HG03280 (cell line): ENCODE data around the gene FRK.
"Not testable (repeated sequence)": the region's sequence is repeated elsewhere in the genome, so short reads cannot be mapped to it uniquely, and the experiment has no call there.

Source experiments
- ATAC-seq: cut with Tn5 transposase; IDR thresholded peaks from one replicate; pipeline ENCODE4 v1.9.1; 2021; ENCODE audit warnings: mild to moderate bottlenecking, moderate library complexity; ENCODE audit not compliant: unreplicated experiment

The FRK gene, protein sequence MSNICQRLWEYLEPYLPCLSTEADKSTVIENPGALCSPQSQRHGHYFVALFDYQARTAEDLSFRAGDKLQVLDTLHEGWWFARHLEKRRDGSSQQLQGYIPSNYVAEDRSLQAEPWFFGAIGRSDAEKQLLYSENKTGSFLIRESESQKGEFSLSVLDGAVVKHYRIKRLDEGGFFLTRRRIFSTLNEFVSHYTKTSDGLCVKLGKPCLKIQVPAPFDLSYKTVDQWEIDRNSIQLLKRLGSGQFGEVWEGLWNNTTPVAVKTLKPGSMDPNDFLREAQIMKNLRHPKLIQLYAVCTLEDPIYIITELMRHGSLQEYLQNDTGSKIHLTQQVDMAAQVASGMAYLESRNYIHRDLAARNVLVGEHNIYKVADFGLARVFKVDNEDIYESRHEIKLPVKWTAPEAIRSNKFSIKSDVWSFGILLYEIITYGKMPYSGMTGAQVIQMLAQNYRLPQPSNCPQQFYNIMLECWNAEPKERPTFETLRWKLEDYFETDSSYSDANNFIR

DNA sequence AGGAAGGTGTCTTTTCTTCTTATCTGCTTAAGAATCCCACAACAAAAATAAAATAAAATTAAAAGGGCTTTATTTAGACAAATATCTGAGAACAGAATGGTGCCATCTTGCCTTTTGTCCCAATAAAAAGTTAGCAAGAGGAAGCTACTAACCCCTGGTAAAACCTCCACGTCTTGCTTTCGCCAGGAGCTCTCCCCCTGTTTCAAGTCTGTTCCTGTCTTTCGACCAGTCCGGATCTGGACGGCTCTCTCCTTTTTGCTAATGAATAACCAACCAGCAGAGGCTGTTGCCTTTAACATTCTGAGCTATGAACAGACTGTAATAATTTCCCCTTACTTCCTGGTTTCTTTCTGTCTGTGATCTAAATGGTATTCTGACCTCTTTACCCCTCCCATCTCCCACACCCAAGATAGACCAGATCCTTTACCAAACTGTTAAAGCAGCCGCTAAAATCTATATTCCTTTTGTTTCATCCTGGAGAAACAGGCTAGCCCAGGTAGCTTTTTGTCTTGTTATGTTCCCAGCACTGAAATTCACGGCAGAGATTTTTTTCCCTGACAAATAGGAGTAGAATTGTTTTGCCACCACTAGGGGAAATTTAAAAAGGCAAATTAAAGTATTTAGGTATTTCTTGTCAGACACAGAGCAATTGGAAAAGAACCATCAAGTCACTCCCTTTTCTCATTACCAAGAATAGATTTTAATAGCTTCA is at the start of gene FRK:
Gene FRK, minus strand, starts transcription at position 320 of the 712 bp plus-strand sequence. CDS start 580 bp downstream, outside the sequence.
- no peak for ATAC-seq

DNA sequence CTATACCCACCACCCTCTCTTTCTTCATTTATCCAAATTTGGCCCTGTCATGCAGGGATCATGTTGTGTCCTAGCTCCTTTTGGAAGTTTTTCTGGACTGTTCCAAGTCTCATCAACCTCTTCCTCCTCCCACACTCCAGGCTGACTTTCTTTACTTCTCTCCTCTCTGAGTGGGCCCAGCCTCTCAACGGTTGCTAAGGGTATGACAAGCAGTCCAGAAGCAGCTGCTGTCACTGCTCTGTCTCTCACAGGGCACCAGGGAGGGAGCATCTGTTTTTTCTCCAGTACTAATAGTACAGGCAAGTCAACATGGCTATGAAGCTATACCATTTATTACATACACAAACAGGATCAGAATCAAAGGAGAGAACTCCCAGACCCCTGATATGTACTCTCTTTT is 48.1 kb upstream of the FRK start:
- no peak for ATAC-seq

DNA sequence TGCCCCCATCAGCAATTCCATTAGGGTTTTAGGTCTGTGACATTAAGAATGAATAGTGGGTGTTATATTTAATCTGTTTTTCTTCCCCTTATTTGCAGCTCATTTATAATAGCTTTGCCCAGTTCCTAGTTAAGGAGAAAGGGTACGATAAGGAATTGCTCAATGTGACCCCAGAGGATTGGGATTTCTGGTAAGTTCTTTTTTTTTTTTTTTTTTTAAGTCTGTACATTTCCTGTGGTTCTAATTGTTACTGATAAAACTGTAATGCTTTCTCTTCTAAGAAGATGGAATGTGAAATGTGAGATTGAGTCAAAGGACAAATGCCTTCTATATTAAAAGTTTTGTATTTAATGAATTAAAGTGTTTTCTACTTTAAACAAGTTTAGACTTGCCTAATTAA is 45.5 kb upstream of the FRK start:
- ATAC-seq = no peak

DNA sequence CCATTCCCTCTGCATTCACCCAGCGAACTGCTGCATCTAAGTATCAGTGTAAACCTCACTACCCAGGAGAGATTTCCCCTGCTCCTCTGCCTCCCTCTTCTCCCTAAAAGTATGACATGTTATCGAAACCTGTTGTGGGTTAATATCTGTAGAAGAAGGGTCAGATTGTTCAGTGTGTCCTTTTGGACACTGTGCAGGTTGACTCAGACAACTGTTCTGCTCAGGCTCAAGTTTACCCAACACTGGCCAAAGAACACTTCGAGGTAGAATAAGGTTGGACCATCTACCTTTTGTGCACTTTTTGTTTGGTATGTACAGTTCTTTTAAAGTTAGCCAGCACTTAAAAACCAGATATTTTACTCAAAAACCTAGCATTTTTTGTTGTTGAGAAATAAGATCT is 44.6 kb upstream of the FRK start:
- ATAC-seq = no peak

DNA sequence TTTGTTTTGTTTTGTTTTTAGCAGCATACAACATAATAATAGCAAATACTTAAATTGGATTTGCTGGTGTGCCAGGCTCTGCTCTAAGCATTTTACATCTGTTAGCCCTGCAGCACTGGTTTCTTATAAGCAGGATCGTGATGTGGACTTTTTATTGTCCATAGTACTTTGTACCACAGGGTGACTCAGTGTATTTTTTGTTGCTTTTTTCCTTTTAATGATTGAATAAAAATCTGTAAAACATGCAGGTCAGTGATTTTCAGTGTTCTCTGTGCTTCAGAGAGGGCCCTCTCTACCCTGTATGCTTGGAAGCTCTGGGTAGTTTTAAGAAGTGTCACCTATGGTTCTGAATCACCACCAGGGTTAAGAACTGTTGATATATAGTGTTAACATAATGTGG is 43.9 kb upstream of the FRK start:
- ATAC-seq = no peak

DNA sequence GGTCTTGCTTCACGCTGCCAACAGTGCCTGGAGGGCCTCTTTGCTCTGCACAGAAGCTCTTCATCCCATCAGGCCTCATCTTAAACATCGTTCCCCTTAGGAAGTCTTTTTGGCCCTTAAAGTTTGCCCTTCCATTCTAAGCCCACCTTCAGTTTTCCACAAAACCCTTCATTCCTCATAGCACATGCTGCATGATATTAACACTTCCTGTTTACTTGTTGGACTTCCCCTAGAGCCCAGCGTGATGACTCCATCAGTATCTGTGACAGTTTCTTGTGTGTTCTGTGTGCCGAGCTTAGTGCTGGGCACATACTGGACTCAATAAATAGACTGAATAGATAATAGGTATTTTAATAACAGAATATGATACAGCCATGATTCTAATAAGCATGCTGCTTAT is 42.2 kb upstream of the FRK start:
- no peak for ATAC-seq

DNA sequence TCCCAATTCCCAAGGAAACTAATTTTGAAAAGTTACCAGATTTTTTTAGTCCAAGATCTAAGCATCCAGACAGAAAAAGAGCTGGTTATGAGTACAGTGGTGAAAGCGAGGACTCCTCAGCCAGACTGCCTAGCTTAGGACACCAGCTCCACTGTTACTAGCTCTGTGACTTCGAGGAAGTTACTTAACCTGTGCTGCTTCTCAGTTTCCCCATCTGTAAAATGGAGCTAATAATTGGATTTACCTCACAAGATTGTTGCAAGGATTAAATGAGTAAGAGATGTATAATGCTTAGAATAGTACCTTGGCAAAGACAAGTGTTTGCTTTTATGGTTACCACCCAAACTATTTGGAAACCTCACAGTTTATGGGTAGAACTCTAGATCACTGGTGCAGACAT is 41.1 kb upstream of the FRK start:
- no peak for ATAC-seq

DNA sequence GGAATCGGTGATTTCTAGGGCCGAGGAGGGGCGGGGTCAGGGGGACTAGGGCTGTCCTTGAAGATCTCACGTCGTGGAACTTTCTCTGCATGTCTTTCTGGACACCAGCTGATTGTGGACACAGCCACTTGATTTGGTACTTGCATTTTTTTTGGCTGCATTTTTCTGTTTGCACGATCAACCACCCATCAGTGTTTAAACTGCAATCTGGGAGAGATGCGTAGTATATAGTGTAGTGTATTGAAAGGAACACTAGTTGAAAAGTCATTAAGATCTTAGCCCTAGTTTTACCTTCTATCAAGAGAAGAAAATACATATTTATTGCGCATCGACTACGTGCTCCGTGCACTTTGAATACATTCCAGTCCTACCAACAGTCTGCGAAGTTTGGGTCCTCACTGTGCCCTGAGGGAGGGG is 40.6 kb upstream of the FRK start:
- no peak for ATAC-seq

DNA sequence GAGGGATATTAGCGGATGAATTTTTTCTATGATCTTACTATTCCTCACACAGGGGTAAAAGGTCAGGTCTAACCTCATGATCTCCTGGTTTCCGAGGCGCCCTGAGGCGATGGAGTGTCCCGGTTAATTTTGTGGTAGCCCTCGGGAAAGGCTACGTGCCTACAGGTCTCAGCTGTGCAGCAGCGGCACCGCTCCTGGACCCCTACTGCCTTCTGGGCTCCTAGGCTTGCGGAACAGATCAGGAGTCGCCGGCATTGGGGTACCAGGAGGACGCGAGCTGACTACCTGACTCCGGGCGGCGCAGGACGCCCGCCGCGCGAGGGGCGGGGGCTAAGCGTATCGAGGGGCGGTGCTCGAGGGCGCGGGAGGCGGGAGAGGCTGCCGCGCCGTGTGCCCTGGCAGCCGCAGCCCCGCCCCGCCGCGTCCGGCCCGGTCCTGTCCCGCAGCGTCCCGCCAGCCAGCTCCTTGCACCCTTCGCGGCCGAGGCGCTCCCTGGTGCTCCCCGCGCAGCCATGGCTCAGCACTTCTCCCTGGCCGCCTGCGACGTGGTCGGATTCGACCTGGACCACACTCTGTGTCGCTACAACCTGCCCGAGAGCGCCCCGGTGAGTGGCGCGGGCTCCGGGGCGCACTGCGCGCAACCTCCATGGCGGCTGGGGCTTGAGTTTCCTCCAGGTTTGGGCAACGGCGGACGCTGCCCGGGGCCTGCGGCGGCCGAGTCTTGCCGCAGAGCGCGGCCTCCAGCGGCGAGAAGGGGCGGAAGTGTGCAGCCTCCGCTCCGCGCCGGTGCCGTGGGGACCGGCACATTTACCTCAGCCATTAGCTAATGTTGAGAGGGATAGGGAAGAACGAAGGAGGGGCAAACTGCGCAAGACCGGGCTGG is 40.0 kb upstream of the FRK start, which contains the start of gene NT5DC1:
Gene NT5DC1, plus strand, starts transcription at position 435 of the 883 bp plus-strand sequence. Its CDS starts 78 bp downstream, at position 513.
- peak; percentile 91 for ATAC-seq

DNA sequence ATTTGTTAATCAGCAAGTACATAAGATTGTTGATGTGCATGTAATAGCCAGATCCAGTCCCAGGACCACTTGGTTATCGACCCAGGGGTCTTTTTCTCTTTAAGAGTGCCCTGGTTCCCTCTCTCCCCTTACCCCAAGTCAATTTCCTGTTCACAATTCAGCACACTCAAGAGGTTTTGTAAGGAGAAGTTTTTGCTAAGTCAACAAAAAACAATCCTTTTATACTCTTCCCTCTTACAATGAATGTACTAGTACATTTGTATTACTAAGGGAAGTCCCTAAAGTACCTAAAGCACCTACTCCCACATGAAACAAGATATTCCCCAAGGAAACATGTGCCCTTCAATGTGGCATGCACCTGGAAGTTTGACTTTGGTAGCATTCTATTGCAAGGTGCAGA is 38.3 kb upstream of the FRK start:
- no peak for ATAC-seq

DNA sequence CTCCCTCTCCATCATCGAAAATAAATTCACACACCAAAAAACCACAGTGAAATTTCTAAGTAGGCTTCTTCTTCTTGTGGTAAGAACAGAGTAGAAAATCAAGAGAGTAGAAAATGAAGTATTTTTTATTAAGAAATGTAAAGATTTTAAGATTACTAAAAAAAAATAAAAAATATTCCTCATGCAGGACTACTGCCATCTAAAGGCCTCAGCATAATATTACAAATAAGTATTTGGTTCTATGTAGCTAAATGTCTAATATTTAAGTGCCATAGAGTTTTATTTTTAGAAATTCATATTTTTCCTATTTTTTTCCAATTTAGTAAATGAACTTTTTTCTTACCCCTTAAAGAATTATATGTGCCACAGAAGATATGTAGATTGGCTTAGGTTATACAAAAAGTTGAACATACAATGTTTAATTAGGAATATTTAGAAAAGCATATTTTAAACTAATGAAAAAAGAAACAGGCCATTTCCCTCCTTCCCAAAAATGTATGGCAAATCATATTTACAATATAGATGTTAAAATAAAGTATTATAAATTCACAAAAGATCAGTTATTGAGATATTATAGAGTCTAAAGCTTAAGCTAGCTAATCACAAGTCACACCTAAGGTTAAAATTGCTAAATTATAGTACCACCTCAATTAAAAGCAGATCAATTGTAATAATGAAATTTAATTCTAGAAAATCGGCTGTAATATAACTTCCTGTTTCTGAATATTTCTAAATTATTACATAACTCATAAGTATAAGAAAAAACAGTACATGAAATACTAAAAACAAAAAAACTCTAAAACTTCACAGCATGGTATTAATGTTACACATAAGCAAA is 36.5 kb upstream of the FRK start:
- ATAC-seq = no peak

DNA sequence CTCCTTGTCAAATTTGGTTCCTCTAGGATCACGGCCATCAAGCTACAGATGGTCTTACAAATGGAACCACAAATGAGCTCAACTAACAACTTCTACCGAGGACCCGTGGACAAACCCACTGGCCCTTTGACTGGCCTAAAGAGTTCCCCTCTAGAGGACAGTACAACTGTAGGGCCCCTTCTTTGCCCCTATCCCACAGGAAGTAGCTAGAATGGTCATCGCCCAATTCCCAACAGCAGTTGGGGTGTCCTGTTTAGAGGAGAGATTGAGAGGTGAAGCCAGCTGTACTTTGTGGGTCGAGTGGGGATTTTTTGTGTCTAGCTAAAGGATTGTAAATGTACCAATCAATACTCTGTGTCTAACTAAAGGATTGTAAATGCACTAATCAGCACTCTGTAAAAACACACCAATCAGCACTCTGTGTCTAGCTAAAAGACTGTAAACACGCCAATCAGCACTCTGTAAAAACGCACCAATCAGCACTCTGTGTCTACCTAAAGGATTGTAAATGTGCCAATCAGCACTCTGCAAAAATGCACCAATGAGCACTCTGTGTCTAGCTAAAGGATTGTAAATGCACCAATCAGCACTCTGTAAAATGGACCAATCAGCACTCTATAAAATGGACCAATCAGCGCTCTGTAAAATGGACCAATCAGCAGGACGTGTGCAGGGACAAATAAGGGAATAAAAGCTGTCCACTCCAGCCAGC is 35.5 kb upstream of the FRK start:
- not testable (repeated sequence) for ATAC-seq

DNA sequence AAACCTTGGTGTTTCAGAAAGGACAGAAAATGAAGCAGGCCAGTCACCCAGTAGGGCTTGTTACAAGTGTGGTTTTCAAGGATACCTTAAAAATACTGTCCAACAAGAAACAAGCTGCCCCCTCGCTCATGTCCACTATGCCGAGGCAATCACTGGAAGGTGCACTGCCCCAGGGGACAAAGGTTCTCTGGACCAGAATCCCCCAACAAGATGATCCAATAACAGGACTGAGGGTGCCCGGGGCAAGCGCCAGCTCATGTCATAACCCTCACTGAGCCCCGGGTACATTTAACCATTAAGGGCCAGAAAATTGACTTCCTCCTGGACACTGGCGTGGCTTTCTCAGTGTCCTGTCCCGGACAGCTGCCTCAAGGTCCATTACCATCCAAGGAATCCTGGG is 33.4 kb upstream of the FRK start:
- ATAC-seq = no peak

DNA sequence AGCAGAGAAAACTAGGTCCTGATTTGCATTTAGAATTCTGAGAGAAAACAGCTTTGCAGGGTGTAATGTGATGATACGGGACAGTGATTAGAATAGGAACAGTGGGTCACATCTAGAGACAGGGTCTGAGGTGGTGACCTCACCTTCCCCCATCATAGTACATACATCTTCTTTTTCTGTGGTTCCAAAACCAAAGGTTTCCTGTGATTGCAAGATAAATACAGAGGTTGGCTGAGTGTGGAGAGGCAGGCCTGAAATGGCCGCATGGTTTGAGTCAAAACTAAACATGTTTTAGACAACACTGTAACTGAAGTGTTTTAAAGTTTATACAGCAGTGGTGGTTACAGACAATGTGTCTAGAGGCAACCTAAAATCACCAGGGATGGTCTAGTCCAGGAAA is 29.6 kb upstream of the FRK start:
- peak; percentile 45 for ATAC-seq

DNA sequence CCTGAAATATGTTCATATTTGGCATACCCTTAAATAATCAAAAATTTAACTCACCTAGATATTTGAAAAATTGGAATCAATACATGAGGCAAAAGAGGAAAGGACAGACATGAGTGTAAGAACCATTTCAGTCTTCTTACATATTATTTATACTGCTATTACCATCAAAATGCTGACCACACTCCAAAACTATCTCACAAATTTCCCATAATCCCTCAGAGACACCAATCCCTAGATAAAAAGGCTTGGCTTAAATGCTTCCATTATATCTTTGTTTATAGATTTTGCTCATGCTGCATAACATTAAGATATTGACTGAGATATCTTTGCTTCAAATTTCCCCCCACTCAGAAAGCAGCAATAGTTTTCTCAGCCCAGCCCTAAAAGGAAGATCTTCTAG is 28.3 kb upstream of the FRK start:
- no peak for ATAC-seq

DNA sequence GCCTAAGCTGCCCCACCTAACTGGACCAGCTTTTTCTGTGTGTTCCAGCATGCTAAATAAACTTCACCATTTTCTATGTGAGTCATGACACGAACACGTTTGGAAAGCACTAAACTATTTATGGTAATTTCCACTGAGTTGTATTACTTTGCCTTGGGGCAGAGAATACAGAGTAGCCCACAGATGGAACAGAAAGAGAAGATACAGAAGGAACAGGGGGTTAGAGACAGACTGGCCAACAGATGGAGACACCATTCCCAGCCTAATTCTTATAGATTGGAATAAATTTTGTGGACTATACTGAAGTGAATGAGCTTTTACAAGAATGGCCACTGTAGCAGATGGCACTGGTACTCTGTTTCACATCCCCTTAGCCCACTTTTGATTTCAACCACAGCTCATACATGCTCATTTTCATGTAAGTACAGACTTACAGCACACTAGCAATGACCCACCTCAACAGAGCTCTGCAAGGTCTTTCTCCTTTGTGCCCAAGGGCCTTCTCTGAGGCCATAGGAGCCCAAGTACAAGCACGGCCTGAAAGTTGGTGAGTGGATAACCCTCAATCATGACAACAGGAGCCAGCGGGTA is 26.8 kb upstream of the FRK start:
- ATAC-seq = peak; percentile 98

DNA sequence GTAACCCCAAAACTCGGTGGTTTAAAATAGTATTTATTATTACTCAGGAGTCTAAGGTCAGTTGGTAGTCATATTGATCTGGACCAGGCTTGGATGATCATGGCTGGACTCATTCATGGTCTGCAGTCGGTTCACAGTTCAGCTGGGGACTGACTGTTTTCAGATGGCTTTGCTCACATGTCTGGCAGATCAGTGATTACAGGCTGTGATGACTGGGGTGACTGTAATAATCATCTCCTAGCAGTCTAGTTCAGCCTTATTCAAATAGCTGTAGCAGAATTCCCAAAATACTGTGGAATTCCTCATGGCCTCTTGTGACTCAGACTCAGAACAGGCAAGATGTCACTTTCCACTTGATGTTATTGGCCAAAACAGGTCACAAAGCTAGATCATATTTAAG is 23.6 kb upstream of the FRK start:
- no peak for ATAC-seq

DNA sequence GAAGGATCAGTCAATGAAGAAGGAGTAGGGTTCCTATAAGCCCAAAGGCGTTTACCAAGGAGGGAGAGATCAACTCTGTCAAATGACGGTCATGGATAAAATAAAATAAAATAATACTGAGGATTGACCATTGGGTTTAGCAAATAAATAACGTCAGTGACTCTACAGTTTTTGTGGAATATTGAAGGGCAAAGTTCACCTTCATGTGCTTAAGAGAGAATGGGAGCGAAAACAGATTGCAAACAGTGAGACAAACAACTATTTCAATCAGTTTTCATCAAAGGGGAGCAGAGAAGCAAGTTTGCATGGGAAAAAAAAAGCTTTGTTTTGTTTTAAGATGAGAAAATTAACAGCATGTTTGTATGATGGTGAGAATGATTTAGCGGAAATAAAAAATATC is 22.4 kb upstream of the FRK start:
- no peak for ATAC-seq

DNA sequence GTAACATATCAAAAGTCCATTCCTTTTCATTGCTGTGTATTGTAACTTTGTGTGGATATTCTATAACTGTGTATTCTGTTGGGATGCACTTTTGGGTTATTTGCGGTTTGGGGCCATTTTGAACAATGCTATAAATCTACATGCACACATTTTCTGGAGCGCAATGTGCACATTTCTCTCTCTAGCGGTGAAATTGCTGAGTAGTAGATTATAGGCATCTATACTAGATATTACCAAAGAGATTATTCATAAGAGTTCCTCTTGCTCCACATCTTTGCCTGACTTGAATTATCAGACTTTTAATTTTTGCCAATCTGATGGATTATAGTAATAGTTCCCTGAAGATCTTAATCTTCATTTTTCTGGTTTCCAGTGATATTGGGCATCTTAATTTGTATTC is 18.3 kb upstream of the FRK start:
- no peak for ATAC-seq
